Dermis blood vessel endothelial cell (primary cell): ENCODE results near the gene CXADR. TPM values are rescaled to one million over a fixed set of nuclear protein-coding genes. Genes with fewer than 3 reads are reported as not detected.
A peak's percentile ranks its signal among the peaks of the same experiment; 100 is the strongest.

ENCODE experiments used
- DNase-seq: peaks from one replicate; pipeline ENCODE4 v3.0.0; 2010
- total RNA-seq: library from RNA; depleted of rRNA; stranded (reverse); fragments of >200 nt; gene quantifications from 2 replicates; pipeline ENCODE4 v1.2.3, GENCODE V29; 2014

Gene CXADR
- total RNA-seq, 1 donor from 2014 or later: 66.5 TPM

- DNase-seq: no peak
Measured at GRCh38 chr21:17542371-17543011, 29.6 kb downstream of the CXADR start.

- DNase-seq: no peak
Measured at GRCh38 chr21:17545007-17545406, 32.2 kb downstream of the CXADR start.

DNA sequence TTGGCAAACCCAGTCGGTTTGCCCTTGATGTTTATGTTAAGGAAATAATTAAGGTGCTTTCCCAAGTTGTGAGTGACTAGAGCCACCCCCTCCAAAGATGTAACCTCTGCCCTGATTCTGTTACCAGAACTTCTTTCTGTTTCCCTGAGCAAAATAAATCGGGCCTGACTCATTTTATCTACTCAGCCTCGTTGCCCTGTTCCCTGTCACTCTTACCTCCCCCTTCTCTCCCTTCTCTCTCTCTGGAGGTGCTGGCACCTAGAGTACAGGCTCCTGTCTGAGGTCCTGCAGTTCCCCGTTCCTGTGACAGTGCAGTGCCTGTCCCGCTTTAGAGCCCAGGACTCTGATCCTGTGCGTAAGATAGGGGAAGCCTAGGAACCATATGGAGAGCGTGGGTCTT, 35.4 kb downstream of the CXADR start:
- peak; percentile 7 for DNase-seq

DNA sequence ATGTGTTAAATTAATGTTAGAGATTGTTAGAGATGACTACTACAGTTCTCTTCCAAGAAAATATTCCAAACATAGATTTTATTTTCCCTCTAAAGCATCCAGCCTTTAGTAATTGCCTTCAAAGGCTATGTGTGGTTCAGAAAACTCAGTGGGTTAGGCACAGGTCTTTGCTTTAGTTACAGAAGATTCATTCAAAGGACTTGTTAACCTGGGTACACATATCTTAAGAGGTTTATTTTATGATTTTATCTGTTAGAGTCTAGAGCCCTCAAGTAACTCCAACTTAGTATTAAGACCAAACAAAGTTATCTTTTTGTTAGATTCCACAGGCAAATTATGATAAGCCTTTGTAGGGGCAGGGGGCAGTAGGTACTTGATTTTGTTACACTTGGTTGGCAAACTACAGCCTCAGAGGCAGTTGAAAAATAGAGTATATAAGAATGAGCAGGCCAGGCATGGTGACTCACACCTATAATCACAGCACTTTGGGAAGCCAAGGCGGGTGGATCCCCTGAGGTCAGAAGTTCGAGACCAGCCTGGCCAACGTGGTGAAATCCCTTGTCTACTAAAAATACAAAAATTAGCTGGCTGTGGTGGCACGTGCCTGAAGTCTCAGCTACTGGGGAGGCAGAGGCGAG, 37.9 kb downstream of the CXADR start:
- DNase-seq: no peak

DNA sequence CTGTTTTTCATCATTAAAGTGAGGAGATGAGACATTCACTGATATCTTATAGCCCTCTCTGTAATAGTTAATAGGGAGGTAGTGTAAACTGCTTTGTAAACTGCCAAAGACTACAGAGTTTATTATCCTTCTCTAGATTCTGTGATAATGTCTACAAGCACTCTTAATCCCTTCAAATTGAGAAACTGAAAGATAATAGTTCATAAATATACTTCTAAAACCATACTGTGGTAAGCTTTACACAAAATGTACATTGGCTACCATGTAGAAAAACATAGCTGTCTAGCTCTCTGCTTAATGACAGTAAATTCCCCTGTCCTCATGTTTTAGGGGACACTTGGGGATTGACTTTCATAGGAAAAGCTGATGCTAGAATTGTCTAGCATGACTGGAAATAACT, 39.6 kb downstream of the CXADR start:
- no peak for DNase-seq

- DNase-seq: no peak
Measured at GRCh38 chr21:17554120-17554519, 41.3 kb downstream of the CXADR start.

DNA sequence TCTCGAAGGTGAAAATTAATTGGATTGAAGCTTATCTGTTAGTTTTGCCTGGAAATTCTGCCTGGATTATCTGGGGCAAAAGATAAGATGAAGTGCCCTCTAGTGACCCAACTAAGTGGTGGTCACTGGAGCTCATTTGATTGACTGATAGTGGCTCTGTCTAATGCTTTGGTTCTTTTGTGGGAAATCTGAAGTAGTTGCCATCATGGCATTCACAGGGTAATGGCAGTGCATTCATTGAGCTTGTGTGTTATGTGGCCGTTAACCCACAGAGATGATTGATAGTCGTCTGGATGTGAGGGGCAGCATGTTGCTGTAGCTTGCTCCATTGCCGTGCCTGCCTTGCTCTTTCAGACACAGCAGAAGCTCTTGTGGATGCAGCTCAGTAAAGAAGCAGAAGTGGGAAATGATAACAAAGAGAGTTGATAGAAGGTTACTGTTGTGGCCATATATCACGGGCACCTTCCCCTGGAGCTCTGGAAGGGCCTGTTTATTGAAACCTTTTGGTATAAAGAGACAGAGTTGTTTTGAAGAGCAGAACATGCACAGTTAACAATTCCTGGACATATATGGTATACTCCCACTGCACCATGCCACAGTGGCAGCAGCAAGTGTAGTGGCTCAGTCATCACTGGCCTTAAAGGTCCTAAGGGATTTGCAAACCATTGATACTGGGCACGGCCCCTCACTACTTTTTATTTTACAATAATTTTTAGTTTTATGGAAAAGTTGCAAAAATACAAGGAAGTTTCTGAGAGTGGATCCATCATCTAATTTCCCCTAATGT, 42.0 kb downstream of the CXADR start:
- DNase-seq: peak; percentile 67

GRCh38 chr21:17560377-17561025, 47.7 kb downstream of the CXADR start:
- peak; percentile 8 for DNase-seq

DNA sequence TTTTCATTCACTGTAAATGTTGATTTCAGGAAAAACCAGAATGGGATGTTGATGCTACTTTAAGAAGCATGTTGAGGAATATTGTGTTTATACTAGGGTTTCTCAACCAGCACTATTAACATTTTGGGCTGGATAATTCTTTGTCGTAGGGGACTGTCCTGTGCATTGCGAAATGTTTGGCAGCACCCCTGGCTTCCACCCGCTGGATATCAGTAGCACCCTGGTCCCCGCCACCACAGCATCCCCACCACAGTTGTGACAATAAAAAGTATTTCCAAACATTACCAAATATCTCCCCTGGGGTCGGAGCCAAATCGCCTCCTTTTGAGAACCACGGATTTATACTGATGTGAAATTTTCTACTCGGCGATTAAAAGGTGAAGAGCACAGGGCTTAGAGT, 57.9 kb downstream of the CXADR start:
- no peak for DNase-seq

DNA sequence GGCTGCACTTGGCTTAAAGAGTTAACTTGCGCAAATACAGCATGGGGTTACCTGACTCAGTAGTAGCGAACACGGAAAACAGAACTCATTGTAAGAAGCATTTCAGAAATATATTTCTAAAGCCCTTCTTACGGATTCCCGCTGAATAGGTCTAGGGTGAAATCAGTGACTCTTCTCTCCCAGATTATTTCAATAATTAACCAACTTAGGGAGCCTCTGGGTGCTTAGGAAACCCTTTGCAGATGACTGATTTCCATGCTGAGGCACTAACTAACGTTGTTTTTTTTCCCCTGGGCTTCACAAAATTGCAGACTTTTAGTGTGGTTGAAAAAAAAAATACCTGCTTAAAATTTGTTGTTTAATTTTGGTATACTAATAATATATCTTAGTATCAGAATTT, 59.6 kb downstream of the CXADR start:
- DNase-seq: no peak

- no peak for DNase-seq
Measured at GRCh38 chr21:17575076-17575475, 62.2 kb downstream of the CXADR start.

DNA sequence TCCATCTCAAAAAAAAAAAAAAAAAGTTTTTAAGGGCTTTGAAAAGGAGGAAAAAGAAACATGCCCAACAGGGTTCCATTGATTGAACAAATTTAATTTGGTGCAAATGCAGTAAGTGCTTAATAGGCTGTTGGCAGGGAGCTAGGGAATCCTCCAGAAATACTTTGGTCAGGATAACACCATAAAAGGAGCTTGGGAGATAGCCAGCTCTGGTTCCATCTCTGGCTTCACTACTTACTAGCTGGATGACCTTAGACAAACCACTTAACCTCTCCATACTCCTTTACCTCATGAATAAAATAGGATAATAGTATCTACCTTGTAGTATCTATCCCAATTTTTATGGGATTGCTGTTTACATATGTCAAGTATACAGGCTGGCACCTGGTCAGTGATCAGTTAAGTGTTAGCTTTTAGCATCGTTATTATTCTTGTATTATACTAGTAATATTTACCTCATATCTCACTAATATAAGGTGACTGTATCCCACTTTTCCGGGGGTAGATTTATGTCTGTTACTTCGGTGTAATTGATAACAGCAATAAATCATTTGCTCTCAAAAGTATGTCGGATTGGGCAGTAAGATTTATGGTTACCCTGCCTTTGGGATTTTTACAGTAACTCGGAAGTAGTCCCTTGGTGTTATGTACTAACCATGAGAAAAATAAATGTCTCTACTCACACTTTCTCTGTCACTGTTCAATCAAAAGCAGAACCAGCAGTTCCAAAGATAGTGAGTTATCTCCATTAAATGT, 63.4 kb downstream of the CXADR start:
- no peak for DNase-seq

GRCh38 chr21:17577701-17578100, 64.9 kb downstream of the CXADR start:
- no peak for DNase-seq

DNA sequence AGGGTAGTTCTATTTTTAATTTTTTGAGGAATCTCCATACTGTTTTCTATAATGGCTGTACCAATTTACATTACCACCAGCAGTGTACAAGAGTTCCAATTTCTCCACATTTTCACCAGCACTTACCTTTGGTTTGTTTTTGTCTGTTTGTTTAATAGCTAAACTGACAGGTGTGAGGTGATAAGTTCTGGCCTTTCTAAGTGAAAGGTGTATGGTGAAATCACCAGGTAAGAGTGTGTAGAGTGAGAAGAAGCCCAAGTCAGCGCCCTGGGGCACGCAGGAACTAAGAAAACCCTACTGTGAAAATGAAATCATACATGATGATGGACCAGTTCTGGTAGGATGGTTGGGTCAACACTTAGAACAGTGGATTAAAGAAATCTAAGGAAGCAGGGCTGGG, 65.3 kb downstream of the CXADR start:
- no peak for DNase-seq

DNA sequence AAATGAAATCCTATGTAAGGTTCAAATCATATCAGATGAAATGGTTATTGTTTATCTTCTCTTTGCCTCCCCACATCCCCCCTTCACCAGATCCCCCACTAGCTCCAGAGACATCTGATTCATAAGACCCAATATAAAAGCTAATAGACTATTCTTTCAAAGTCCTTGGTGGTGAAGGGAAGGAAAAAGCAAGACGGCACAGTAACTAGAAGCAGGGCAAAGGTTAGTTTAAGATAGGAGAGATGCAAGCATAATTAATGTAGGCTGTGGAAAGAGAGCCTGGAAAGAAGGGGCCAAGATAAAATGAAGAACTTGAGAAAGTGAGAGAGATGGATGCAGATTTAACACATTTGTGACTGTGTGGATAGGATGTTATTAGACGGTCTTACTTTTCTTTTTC, 66.0 kb downstream of the CXADR start:
- no peak for DNase-seq

- no peak for DNase-seq
Measured at GRCh38 chr21:17580319-17580718, 67.5 kb downstream of the CXADR start.

- DNase-seq: no peak
Measured at GRCh38 chr21:17583898-17584297, 71.1 kb downstream of the CXADR start.

- peak; percentile 72 for DNase-seq
Measured at GRCh38 chr21:17585875-17586450, 73.1 kb downstream of the CXADR start.

DNA sequence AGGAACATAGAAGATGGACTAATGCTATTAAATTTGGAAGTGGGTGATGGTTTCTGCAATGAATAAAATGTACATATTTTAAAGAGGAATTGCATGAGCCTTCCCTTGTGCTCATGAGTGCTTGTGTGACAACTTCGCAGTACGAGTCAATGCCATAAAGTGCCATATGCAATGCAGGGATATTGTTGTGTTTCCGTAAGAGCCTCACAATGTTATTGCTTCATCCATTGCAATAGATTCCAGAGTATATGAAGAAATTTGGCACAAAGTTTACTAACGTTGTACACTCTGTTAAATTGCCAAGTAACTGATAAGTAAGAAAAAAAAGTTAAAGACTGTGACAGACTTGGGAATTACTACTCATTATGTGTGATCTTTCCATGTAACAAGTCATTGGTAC, 77.6 kb downstream of the CXADR start:
- no peak for DNase-seq

DNA sequence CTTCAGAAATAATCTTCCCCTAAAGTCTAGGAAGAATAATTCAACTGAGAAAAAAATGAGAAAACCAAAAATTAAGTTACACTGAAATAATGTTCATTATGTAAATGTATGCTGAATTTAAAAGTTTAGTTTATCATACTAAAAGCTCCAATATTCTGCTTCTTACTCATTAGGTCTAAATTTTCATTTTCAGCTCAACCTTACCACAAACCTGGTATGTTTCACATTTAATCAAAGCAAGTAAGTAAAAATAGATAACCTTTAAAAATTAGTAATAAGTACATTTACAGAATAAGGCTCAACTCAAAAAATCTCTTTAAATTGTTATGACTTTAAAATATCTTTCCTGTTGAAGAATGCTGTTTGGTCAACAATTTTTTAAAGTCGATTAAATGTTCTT, 84.8 kb downstream of the CXADR start:
- no peak for DNase-seq

- no peak for DNase-seq
Measured at GRCh38 chr21:17598437-17598836, 85.6 kb downstream of the CXADR start.

DNA sequence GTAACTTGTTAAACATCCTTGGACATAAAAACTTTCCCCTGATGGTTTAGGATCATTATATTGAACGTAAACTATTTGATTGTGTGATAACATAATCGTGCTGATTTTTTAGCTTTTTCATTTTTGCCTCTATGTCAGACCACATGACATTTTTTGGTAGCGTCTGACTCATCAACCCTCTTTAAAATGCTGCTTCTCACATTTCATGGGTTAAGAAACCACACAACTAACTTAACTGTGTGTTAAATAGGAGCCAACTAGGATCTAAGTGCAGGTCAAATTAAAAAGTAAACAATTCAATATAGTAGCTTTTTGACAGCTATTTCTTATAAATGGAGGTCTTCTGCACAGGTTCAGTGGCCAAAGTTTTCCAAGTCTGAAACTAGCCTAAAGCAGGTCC, 90.0 kb downstream of the CXADR start:
- DNase-seq: no peak
